Activated CD4-positive, alpha-beta memory T cell treated with anti-CD3 and anti-CD28 coated beads for 36 hours (primary cell): ENCODE measurements around the gene OR2T29. TPM values are rescaled to one million over a fixed set of nuclear protein-coding genes. Genes with fewer than 3 reads are reported as not detected.
"Not testable (repeated sequence)": the region's sequence is repeated elsewhere in the genome, so short reads cannot be mapped to it uniquely, and the experiment has no call there.

Experiments
- CTCF ChIA-PET: fragments of 350-600 bp; sonication (Branson Sonifier 250); formaldehyde crosslinking; loops from one replicate; lab custom pipeline; 2021; ENCODE audit warnings: antibody characterized with exemption, inconsistent platforms; lab: Charles Lee
- POLR2A ChIA-PET: fragments of 350-600 bp; sonication (Branson Sonifier 250); formaldehyde crosslinking; loops from one replicate; lab custom pipeline; 2021; ENCODE audit warnings: antibody characterized with exemption; lab: Charles Lee
- DNase-seq: peaks from one replicate; pipeline ENCODE4 v3.0.0-alpha.2; 2020
- H3K27ac Mint-ChIP-seq: one replicate; pipeline ENCODE4 v1.8.0; 2021; ENCODE audit warnings: mixed read lengths
- H3K27me3 Mint-ChIP-seq: one replicate; pipeline ENCODE4 v1.8.0; 2021; ENCODE audit warnings: mixed read lengths
- H3K36me3 Mint-ChIP-seq: one replicate; pipeline ENCODE4 v1.8.0; 2021; ENCODE audit warnings: mixed read lengths
- H3K4me1 Mint-ChIP-seq: one replicate; pipeline ENCODE4 v1.8.0; 2021; ENCODE audit warnings: low read depth, mixed read lengths
- H3K4me3 Mint-ChIP-seq: one replicate; pipeline ENCODE4 v1.8.0; 2021; ENCODE audit warnings: mild to moderate bottlenecking, mixed read lengths
- H3K9me3 Mint-ChIP-seq: one replicate; pipeline ENCODE4 v1.8.0; 2021; ENCODE audit warnings: mixed read lengths
- intact Hi-C: fragments of 100-400 bp; cut with micrococcal nuclease; formaldehyde crosslinking; loops from one replicate; pipeline ENCODE4 v1.15.1; 2023
- total RNA-seq, 2 experiments: library from RNA; stranded (reverse); gene quantifications; one replicate each; pipeline ENCODE4 v1.2.3, GENCODE V29; 2021

The OR2T29 gene
- total RNA-seq, result not detected

GRCh38 chr1:248562672-248563071, at the start of gene OR2T29:
TSS of gene OR2T29 (minus strand) at chr1:248562772. CDS start at chr1:248559491, 3,281 bp downstream.
- intact Hi-C loops, POLR2A ChIA-PET, H3K36me3 Mint-ChIP-seq, H3K27ac Mint-ChIP-seq, DNase-seq, H3K9me3 Mint-ChIP-seq, H3K27me3 Mint-ChIP-seq, CTCF ChIA-PET, H3K4me3 Mint-ChIP-seq, H3K4me1 Mint-ChIP-seq: not testable (repeated sequence)

- no peak overlapping the region for H3K27ac Mint-ChIP-seq
- peak; percentile 30 for DNase-seq
- no peaks in the 10 kb centered on the region for H3K9me3 Mint-ChIP-seq
- H3K36me3 Mint-ChIP-seq, result no peaks in the 10 kb centered on the region
- ChIA-PET CTCF (interaction anchor here (0.9 to 1.0 kb wide), 2 partner anchors 11 to 206 kb away, joined by 3 read pairs; no protein-coding TSS in a partner anchor), POLR2A (no interaction called here)
- H3K27me3 Mint-ChIP-seq, result peaks cover 2% of the 10 kb centered on the region
- H3K4me1 Mint-ChIP-seq, result peaks cover 11% of the 10 kb centered on the region
- no peak overlapping the region for H3K4me3 Mint-ChIP-seq
- intact Hi-C loops, result loop anchor here (1.0 kb wide), 1 partner anchor 208 kb away; no protein-coding TSS in a partner anchor
These were observed 49.4 kb upstream of the OR2T29 start for GRCh38 chr1:248611883-248612414.

- DNase-seq, result no peak
- CTCF ChIA-PET, result interaction anchor here (1.4 kb wide), 1 partner anchor 14 kb away, joined by 5 read pairs; no protein-coding TSS in a partner anchor
- intact Hi-C loops, result no loop called here
- Mint-ChIP-seq H3K27me3 (peaks cover 2% of the 10 kb centered on the region), H3K4me1 (peaks cover 11% of the 10 kb centered on the region), H3K9me3 (no peaks in the 10 kb centered on the region), H3K27ac (no peak overlapping the region), H3K4me3 (no peak overlapping the region), H3K36me3 (no peaks in the 10 kb centered on the region)
- POLR2A ChIA-PET, result no interaction called here
These were observed 47.7 kb upstream of the OR2T29 start for GRCh38 chr1:248610301-248610700.

GRCh38 chr1:248599396-248599795, 36.8 kb upstream of the OR2T29 start:
- ChIA-PET CTCF (no interaction called here), POLR2A (no interaction called here)
- intact Hi-C loops, result no loop called here
- Mint-ChIP-seq H3K4me3 (no peak overlapping the region), H3K9me3 (no peaks in the 10 kb centered on the region), H3K36me3 (no peaks in the 10 kb centered on the region), H3K27me3 (no peaks in the 10 kb centered on the region), H3K27ac (no peak overlapping the region), H3K4me1 (peaks cover 6% of the 10 kb centered on the region)
- no peak for DNase-seq

- CTCF ChIA-PET, result interaction anchor here (0.5 kb wide), 1 partner anchor 84 kb away, joined by 3 read pairs; no protein-coding TSS in a partner anchor
- H3K36me3 Mint-ChIP-seq, result no peaks in the 10 kb centered on the region
- H3K9me3 Mint-ChIP-seq, result no peaks in the 10 kb centered on the region
- POLR2A ChIA-PET, result no interaction called here
- no peak for DNase-seq
- H3K4me1 Mint-ChIP-seq, result peaks cover 6% of the 10 kb centered on the region
- peaks cover 3% of the 10 kb centered on the region for H3K27me3 Mint-ChIP-seq
- intact Hi-C loops, result no loop called here
- H3K4me3 Mint-ChIP-seq, result no peak within 1 kb of the TSS
- H3K27ac Mint-ChIP-seq, result no peak within 1 kb of the TSS
These were observed 35.0 kb upstream of the OR2T29 start, which contains the start of gene OR2T10 for GRCh38 chr1:248597589-248597988. TSS of gene OR2T10 (minus strand) at chr1:248597700. CDS start at chr1:248593768, 3,932 bp downstream.

- POLR2A ChIA-PET, result no interaction called here
- intact Hi-C loops, result no loop called here
- no peak overlapping the region for H3K27ac Mint-ChIP-seq
- peaks cover 3% of the 10 kb centered on the region for H3K27me3 Mint-ChIP-seq
- no peaks in the 10 kb centered on the region for H3K36me3 Mint-ChIP-seq
- no peak overlapping the region for H3K4me3 Mint-ChIP-seq
- DNase-seq, result no peak
- CTCF ChIA-PET, result no interaction called here
- H3K4me1 Mint-ChIP-seq, result peaks cover 6% of the 10 kb centered on the region
- no peaks in the 10 kb centered on the region for H3K9me3 Mint-ChIP-seq
These were observed 34.0 kb upstream of the OR2T29 start for GRCh38 chr1:248596615-248597014.

GRCh38 chr1:248593226-248593625, 30.7 kb upstream of the OR2T29 start:
- CTCF ChIA-PET, result interaction anchor here (1.5 kb wide), 1 partner anchor 24 kb away, joined by 3 read pairs; no protein-coding TSS in a partner anchor
- intact Hi-C loops, result no loop called here
- Mint-ChIP-seq H3K4me3 (no peak overlapping the region), H3K4me1 (peaks cover 6% of the 10 kb centered on the region), H3K9me3 (no peaks in the 10 kb centered on the region), H3K27ac (no peak overlapping the region), H3K27me3 (peaks cover 3% of the 10 kb centered on the region), H3K36me3 (no peaks in the 10 kb centered on the region)
- no peak for DNase-seq
- POLR2A ChIA-PET, result no interaction called here

- Mint-ChIP-seq H3K4me1 (peaks cover 6% of the 10 kb centered on the region), H3K36me3 (no peaks in the 10 kb centered on the region), H3K4me3 (no peak overlapping the region), H3K27me3 (peaks cover 3% of the 10 kb centered on the region), H3K9me3 (no peaks in the 10 kb centered on the region), H3K27ac (no peak overlapping the region)
- CTCF ChIA-PET, result no interaction called here
- POLR2A ChIA-PET, result no interaction called here
- intact Hi-C loops, result no loop called here
- no peak for DNase-seq
These were observed 30.1 kb upstream of the OR2T29 start for GRCh38 chr1:248592655-248593054.

- peaks cover 2% of the 10 kb centered on the region for H3K4me1 Mint-ChIP-seq
- intact Hi-C loops, result no loop called here
- H3K27ac Mint-ChIP-seq, result no peak overlapping the region
- ChIA-PET POLR2A (no interaction called here), CTCF (no interaction called here)
- no peaks in the 10 kb centered on the region for H3K36me3 Mint-ChIP-seq
- H3K9me3 Mint-ChIP-seq, result no peaks in the 10 kb centered on the region
- no peak overlapping the region for H3K4me3 Mint-ChIP-seq
- H3K27me3 Mint-ChIP-seq, result peaks cover 3% of the 10 kb centered on the region
- no peak for DNase-seq
These were observed 27.5 kb upstream of the OR2T29 start for GRCh38 chr1:248590055-248590454.

GRCh38 chr1:248589334-248589733, 26.8 kb upstream of the OR2T29 start:
- Mint-ChIP-seq H3K9me3 (no peaks in the 10 kb centered on the region), H3K36me3 (no peaks in the 10 kb centered on the region), H3K27me3 (peaks cover 3% of the 10 kb centered on the region), H3K4me3 (no peak overlapping the region), H3K4me1 (peaks cover 7% of the 10 kb centered on the region), H3K27ac (no peak overlapping the region)
- ChIA-PET CTCF (no interaction called here), POLR2A (no interaction called here)
- DNase-seq, result no peak
- intact Hi-C loops, result loop anchor here (10.0 kb wide), 1 partner anchor 185 kb away; the partner anchor contains the start of gene OR2T1

- H3K9me3 Mint-ChIP-seq, result no peaks in the 10 kb centered on the region
- H3K4me3 Mint-ChIP-seq, result no peak overlapping the region
- no peaks in the 10 kb centered on the region for H3K27me3 Mint-ChIP-seq
- DNase-seq, result no peak
- intact Hi-C loops, result loop anchor here (10.0 kb wide), 1 partner anchor 180 kb away; the partner anchor contains the start of gene OR2T1
- ChIA-PET POLR2A (no interaction called here), CTCF (no interaction called here)
- H3K36me3 Mint-ChIP-seq, result no peaks in the 10 kb centered on the region
- peaks cover 7% of the 10 kb centered on the region for H3K4me1 Mint-ChIP-seq
- no peak overlapping the region for H3K27ac Mint-ChIP-seq
These were observed 22.7 kb upstream of the OR2T29 start for GRCh38 chr1:248585266-248585665.

GRCh38 chr1:248576260-248576980, 13.8 kb upstream of the OR2T29 start:
- H3K27ac Mint-ChIP-seq, result no peak overlapping the region
- H3K4me3 Mint-ChIP-seq, result no peak overlapping the region
- peaks cover 8% of the 10 kb centered on the region for H3K4me1 Mint-ChIP-seq
- DNase-seq, result peak; percentile 13
- H3K36me3 Mint-ChIP-seq, result no peaks in the 10 kb centered on the region
- POLR2A ChIA-PET, result no interaction called here
- CTCF ChIA-PET, result interaction anchor here (0.9 kb wide), 1 partner anchor 47 kb away, joined by 3 read pairs; no protein-coding TSS in a partner anchor
- H3K9me3 Mint-ChIP-seq, result peaks cover 6% of the 10 kb centered on the region
- H3K27me3 Mint-ChIP-seq, result no peaks in the 10 kb centered on the region
- intact Hi-C loops, result loop anchor here (10.0 kb wide), 1 partner anchor 102 kb away; the partner anchor contains the start of gene OR2T3
